ENCODE data around the gene PUS7. TPM values are rescaled to one million over a fixed set of nuclear protein-coding genes. Genes with fewer than 3 reads are reported as not detected.
"Not testable (repeated sequence)": the region's sequence is repeated elsewhere in the genome, so short reads cannot be mapped to it uniquely, and the experiment has no call there.

Gene PUS7
- total and polyA plus RNA-seq, 4 donors = 3.4 to 17.2 (median 5.0) TPM

- H3K9me3 ChIP-seq (ENCODE audit: control insufficient read depth in 4 of 4, low read length in 3 of 4) = no peaks in the 10 kb centered on the region
- DNase-seq (ENCODE audit: low spot score) = no peak
- 85% methylated on average over 8 of the region's 8 CpGs for WGBS
- no peak overlapping the region for H3K27ac ChIP-seq (ENCODE audit: low read depth in 1 of 2, low read length in 2 of 2)
- H3K36me3 ChIP-seq (ENCODE audit: control insufficient read depth in 4 of 4, insufficient read depth in 3 of 4, low read depth in 1 of 4, low read length in 3 of 4) = no peaks in the 10 kb centered on the region
- TF ChIP-seq FOXA1 (IDR thresholded peaks at IDR 0.05) (no peak), FOXA2 (IDR thresholded peaks at IDR 0.05) (no peak), MAX (IDR thresholded peaks at IDR 0.05) (no peak), EGR1 (IDR thresholded peaks at IDR 0.05; ENCODE audit: low read depth in 2 of 2) (no peak), RAD21 (IDR thresholded peaks at IDR 0.05) (no peak), SP1 (IDR thresholded peaks at IDR 0.05) (no peak), YY1 (IDR thresholded peaks at IDR 0.05) (no peak), ATF3 (IDR thresholded peaks at IDR 0.05) (no peak), HNF4A (conservative IDR thresholded peaks at IDR 0.05) (no peak), ZBTB33 (IDR thresholded peaks at IDR 0.05) (no peak), HNF4G (IDR thresholded peaks at IDR 0.05) (no peak), GABPA (IDR thresholded peaks at IDR 0.05 in 1 of 2, conservative IDR thresholded peaks at IDR 0.05 in 1 of 2) (no peak)
- H3K4me1 ChIP-seq (ENCODE audit: control insufficient read depth in 4 of 4, insufficient read depth in 4 of 4, low read length in 3 of 4) = no peaks in the 10 kb centered on the region
- H3K27me3 ChIP-seq (ENCODE audit: control insufficient read depth in 4 of 4, insufficient read depth in 4 of 4, low read length in 3 of 4) = no peaks in the 10 kb centered on the region
- H3K9ac ChIP-seq (ENCODE audit: low read depth in 1 of 2, low read length in 2 of 2) = no peak overlapping the region
- no peak overlapping the region for H3K4me3 ChIP-seq (ENCODE audit: low read depth in 1 of 3, low read length in 3 of 3)
Observed at GRCh38 chr7:105413887-105414437, 108.1 kb downstream of the PUS7 start.

GRCh38 chr7:105410774-105411173 lies 111.3 kb downstream of the PUS7 start:
- not testable (repeated sequence) for H3K27ac ChIP-seq (ENCODE audit: low read depth in 1 of 2, low read length in 2 of 2); H3K4me1 ChIP-seq (ENCODE audit: control insufficient read depth in 4 of 4, insufficient read depth in 4 of 4, low read length in 3 of 4); H3K4me3 ChIP-seq (ENCODE audit: low read depth in 1 of 3, low read length in 3 of 3); H3K36me3 ChIP-seq (ENCODE audit: control insufficient read depth in 4 of 4, insufficient read depth in 3 of 4, low read depth in 1 of 4, low read length in 3 of 4); H3K9ac ChIP-seq (ENCODE audit: low read depth in 1 of 2, low read length in 2 of 2); H3K9me3 ChIP-seq (ENCODE audit: control insufficient read depth in 4 of 4, low read length in 3 of 4); H3K27me3 ChIP-seq (ENCODE audit: control insufficient read depth in 4 of 4, insufficient read depth in 4 of 4, low read length in 3 of 4); DNase-seq (ENCODE audit: low spot score)
- WGBS = 96% methylated on average over 36 of the region's 36 CpGs

- H3K27ac ChIP-seq (ENCODE audit: low read depth in 1 of 2, low read length in 2 of 2); H3K4me3 ChIP-seq (ENCODE audit: low read depth in 1 of 3, low read length in 3 of 3); H3K4me1 ChIP-seq (ENCODE audit: control insufficient read depth in 4 of 4, insufficient read depth in 4 of 4, low read length in 3 of 4); H3K9ac ChIP-seq (ENCODE audit: low read depth in 1 of 2, low read length in 2 of 2); H3K27me3 ChIP-seq (ENCODE audit: control insufficient read depth in 4 of 4, insufficient read depth in 4 of 4, low read length in 3 of 4); DNase-seq (ENCODE audit: low spot score); H3K9me3 ChIP-seq (ENCODE audit: control insufficient read depth in 4 of 4, low read length in 3 of 4); H3K36me3 ChIP-seq (ENCODE audit: control insufficient read depth in 4 of 4, insufficient read depth in 3 of 4, low read depth in 1 of 4, low read length in 3 of 4): not testable (repeated sequence)
- 64% methylated on average over 2 of the region's 3 CpGs for WGBS
Observed at GRCh38 chr7:105409775-105410174, 112.3 kb downstream of the PUS7 start.

Data from liver (tissue), 9 donors.